NCI-H524 (cell line): ENCODE measurements around the gene MAP4K4.

Experiments used
- DNase-seq, 2 experiments: peaks; one replicate each; lab custom pipeline; 2025; lab: John Stamatoyannopoulos, UW

The MAP4K4 gene

DNA sequence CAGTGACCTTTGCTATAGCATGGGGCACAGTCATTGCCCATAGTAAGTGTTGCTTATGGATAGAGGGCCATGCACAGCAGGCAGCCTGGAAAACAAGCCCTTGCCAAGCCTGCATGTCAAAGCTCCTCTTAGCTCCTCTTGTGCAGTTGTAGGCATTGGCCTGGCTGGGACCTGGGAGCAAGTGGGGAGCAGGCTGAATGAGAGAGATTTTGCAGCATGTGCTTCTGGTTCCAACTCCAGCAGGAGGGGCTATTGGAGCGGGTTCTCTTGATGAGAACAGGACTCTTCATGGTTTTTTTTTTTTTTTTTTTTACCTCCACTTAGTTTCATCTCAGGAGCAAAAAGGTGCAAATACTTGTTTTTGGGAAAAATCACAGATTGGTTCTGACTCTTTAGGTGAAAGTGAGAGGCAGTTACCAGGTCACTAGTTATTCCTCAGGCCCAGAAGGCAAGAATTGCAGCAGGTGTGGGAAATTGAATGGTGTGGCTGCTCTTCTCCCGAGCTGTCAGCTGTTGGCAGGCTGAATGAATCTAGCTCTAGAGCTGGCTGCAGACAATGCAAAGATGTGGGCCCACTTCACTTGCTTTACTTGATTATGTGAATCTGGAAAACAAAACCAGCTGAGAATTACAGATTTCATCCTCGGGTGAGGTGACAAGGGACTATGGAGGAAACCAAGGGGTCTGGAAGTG is 95.9 kb downstream of the MAP4K4 start:
- DNase-seq = peak in 1 of 2 experiments; percentile 39

GRCh38 chr2:101794141-101794540 is 96.6 kb downstream of the MAP4K4 start:
- DNase-seq = no peak

DNA sequence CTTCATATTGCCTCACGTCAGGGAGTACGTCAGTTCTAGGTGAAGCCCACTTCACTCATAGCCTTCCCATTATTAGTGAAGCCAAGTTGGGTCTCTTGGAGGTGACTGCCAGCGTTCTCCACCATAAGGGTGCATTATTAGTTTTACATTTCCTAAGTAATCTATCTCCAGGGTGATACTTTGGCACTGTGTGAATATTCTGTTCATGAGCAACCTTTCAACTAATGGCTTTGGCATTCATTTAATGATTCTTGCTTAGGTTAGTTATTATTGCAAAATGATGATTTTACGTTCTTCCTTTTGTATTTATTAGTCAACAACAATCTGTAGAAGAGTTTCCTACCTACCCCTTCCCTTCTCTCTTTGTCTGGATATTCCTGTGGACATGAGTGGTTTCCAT is 97.5 kb downstream of the MAP4K4 start:
- no peak for DNase-seq

GRCh38 chr2:101796825-101797600 is 99.5 kb downstream of the MAP4K4 start:
- no peak for DNase-seq

DNA sequence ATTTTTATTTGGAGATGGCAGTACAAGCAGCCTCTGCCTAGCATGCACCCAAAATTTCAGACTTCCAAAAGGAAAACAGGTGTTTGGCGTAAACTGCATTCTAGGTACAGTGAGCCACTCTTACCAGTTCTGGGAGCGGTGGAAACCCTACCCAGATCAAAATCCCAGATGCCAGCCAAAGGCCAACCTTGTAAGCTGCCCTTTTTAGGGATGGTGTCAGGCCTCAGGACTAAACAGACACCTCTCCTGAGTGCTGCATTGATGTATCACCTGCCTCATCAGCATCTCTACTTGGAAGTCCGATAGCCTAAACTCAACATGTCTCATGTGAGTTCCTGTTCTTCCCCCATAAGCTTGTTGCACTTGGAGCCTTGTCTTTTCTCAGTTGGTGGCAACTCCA is 104.0 kb downstream of the MAP4K4 start:
- DNase-seq = no peak

DNA sequence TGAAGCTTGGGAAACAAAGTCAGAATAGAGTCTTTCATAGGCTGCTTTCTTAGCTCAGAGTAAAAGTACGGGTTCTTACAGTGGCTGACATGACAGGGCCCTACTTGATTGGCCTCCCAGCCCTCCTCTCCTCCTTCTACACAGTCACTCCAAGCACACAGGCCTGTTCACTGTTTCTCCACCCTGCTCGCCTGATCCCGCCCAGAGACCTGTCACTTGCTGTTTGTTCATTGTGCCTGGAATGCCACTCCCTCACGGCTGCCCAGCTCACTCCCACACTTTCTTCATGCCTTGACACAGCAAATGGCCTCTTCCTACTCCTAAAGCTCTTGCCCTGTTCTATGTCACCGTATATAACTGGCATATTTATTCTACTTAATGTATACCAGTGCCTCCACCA is 104.8 kb downstream of the MAP4K4 start:
- DNase-seq = no peak

DNA sequence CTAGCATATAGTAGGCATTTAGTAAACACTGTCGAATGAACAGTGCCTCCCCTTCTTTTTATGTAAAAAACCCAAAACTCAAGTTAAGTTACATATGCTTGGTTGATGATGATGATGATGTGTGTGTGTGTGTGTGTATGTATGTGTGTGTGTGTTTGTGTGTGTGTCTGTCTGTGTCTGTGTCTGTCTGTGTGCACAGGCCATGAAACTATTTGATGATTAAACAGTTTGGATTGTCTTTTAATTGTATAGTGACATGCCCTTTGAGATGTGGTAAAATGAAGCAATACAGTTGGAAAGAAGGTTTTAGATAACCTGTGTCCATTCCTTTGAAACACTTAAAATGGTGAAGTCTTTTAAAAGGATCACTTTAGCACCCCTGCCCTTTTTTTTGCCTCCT is 105.6 kb downstream of the MAP4K4 start:
- DNase-seq = no peak

- peak; percentile 83 to 93 for DNase-seq
Measured at GRCh38 chr2:101803945-101804696, 106.6 kb downstream of the MAP4K4 start.

- peak in 1 of 2 experiments; percentile 56 for DNase-seq
Measured at GRCh38 chr2:101805152-101806088, 107.9 kb downstream of the MAP4K4 start.

DNA sequence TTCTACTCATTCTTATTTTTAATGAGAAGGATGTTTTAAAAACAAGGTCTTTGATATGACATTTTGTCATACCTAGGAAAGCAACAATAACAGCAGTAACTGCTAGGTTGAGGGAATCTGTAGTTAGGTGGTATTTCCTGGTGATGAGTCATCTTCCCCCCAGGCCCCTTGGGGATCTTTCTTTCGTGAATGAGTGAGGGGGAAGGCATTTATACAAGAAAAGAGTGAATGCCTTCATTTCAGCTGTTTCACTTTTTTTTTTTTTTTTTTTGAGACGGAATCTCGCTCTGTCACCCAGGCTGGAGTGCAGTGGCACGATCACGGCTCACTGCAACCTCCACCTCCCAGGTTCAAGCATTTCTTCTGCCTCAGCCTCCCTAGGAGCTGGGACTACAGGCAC is 108.6 kb downstream of the MAP4K4 start:
- no peak for DNase-seq

- DNase-seq = no peak
Measured at GRCh38 chr2:101806701-101807100, 109.2 kb downstream of the MAP4K4 start.

DNA sequence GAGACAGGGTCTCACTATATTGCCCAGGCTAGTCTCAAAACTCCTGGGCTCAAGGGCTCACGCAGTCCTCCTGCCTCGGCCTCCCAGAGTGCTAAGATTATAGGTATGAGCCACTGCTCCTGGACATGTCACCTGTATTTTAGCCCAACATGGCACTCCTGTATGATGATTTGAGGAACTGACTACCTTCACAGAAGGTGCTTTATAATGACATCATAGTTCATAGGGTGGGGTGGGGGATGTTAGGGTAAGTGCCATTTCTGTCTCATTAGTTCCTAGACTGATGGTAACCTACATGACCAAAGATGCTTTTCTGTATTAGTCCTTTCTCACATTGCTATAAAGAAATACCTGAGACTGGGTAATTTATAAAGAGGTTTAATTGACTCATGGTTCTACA is 109.7 kb downstream of the MAP4K4 start:
- no peak for DNase-seq

DNA sequence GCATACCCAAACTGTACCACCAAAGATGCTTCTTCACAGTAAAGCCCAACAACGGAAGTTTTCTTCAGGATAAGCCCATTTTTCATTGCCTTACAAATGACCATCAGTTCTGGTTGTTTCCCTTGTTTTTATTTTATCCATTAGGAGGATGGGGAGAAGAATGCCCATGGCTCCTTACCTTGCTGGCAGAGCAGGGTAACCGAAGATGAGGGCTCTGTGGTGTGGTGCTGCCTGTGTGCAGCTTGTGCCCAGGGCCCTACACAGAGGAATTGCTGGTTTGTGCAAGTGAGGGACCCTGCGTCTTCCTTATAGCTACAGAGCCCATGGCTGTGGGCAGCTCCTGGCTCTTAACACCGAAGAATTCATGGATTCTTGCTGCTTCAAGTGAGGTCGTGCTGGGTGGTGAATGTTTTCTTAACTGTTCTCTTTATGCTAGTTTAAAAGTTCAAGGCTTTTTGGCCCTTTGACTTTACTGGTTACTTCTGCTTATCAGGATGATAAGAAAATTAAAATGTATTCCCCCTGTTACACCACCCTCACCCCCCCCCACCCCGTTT is 110.6 kb downstream of the MAP4K4 start:
- DNase-seq = no peak

DNA sequence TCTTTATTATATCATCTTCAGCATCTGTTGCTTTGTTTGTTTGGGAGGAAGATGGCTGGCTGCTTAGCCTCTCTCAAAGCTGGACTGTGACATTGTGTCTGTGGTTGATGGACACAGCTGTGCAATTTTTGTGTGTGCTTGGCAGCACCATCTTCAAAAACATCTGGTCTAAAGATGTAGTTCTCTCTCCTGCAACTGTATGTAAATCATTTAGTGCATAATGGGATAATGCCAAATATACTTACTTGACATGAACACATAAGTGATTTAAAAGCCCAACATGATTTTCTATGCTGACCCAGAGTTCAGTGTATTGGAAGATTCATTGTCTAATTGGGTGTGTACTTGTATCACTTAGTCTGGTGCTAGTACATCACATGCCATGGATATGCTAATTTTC is 112.2 kb downstream of the MAP4K4 start:
- DNase-seq = peak in 1 of 2 experiments; percentile 23

DNA sequence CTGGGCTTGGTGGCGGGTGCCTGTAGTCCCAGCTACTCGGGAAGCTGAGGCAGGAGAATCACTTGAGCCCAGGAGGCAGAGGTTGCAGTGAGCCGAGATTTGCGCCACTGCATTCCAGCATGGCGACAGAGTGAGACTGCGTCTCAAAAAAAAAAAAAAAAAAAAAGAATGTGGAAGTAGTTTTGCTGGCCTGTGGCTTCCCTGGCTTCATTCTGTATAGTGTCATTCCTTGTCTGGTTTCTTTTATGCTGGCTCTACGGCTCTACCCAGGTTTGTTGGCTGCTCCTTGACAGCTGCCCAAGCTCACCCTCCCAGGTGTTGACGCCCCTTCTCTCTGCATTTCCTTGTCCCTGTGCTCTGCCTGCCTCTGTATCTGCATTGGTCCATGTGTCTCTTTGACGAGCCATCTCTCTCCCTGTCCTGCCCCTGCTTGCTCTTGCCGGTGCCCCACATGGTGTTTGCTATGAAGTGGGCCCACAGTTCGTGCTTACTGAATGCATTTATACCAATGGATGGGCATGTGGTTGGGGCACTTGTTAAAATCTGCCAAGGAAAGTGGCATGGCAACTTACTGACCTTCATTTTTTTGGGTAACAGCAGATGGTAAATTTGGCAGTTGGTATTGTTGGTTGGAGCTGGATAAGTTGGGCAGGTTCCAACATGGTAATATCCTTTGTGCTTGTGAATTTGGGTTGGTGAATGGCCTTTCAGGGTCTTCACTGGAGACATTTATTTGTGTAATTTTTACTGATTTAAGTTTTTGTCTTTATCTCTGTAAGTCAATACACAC is 113.9 kb downstream of the MAP4K4 start:
- DNase-seq = peak in 1 of 2 experiments; percentile 39

DNA sequence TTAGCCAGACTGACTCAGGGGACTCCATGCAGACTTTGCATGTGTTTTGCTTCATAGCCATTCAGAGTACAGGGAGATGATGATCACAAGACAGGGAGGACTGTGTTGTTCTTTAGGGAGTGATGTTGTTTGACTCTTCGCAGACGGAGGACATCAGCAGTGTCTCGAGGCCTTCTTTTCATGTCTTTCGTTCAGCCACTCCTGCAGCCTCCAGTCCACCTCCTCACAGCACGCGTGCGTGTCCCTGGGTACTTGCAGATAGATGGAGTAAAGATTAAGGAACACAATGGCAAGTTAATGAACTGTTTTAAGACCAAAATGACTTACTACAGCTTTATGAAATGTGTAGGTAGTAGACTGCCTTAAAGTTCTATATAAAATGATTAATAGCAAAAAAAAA is 114.7 kb downstream of the MAP4K4 start:
- no peak for DNase-seq

GRCh38 chr2:101814752-101815151 is 117.2 kb downstream of the MAP4K4 start:
- no peak for DNase-seq

- no peak for DNase-seq
Measured at GRCh38 chr2:101815154-101815553, 117.6 kb downstream of the MAP4K4 start.

DNA sequence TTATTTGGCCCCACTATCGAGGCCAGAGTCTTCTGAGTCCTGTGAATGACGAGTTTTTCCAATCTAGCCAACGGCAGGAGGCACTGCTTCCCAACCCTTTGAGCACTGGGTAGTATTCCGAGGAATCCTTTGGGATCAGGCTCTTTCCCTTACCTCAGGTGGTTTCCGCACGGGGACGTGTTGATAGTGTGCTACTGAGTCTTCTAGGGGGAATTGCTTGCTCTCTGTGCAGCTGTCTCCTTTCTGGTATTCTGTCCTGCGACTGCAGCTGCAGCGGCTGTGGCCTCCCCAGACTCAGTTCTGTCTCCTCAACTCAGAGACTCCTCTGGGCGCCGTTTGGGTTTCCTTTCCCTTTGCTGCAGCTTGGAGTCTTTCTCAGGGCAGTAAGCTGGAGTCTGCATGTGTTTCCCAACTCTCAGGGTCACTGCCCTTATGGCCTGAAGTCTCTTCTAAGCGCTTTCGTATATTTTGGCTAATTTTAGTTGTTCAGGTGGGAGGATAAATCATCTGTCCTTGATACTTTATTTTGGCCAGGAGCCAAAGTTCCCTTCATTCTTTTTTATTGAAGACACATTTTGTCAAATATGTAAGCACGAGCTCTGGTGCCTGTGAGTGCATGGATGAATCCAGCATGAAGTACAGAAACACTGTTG is 118.4 kb downstream of the MAP4K4 start:
- DNase-seq = no peak

DNA sequence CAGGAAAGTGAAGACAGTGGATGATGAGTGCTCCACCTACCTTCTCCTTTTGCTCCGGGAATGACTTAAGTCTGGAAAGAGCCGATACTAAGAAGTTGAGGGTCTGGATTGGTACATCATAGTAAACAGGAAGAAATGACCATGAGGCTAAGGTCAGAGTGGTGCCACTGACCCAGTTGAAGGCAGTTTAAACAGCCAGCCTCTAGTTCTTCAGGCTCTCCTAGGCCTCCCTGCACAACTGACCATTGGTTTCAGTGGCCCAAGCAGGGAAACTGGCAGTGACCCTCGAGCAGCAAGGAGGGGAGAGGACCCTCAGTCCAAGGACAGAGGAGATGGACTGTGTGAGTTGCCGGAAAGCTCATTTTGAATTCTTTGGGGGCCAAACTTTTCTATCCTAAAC is 119.1 kb downstream of the MAP4K4 start:
- DNase-seq = no peak
